Measurements from ENCODE around the gene LTB4R2.

The LTB4R2 gene

GRCh38 chr14:24309538-24310264 is at the start of gene LTB4R2:
Gene LTB4R2 (plus strand): TSS chr14:24310140. CDS start chr14:24310665, 525 bp downstream.
- no peak for DNase-seq

- no peak for DNase-seq
Measured at GRCh38 chr14:24260780-24261157, 49.2 kb upstream of the LTB4R2 start.

GRCh38 chr14:24261256-24261968 is 48.5 kb upstream of the LTB4R2 start:
- DNase-seq = no peak

- no peak for DNase-seq
Measured at GRCh38 chr14:24261969-24262327, 48.0 kb upstream of the LTB4R2 start.

GRCh38 chr14:24262821-24263733 is 46.9 kb upstream of the LTB4R2 start, which contains the start of gene TGM1:
Gene TGM1 (minus strand): TSS chr14:24263177. CDS start chr14:24262352, 825 bp downstream.
- DNase-seq = no peak

- no peak for DNase-seq
Measured at GRCh38 chr14:24263848-24264247, 46.1 kb upstream of the LTB4R2 start.

GRCh38 chr14:24264298-24264697 is 45.6 kb upstream of the LTB4R2 start:
- no peak for DNase-seq

GRCh38 chr14:24266344-24267244 is 43.3 kb upstream of the LTB4R2 start:
- DNase-seq = no peak

- DNase-seq = no peak
Measured at GRCh38 chr14:24267516-24267915, 42.4 kb upstream of the LTB4R2 start.

GRCh38 chr14:24268225-24268624 is 41.7 kb upstream of the LTB4R2 start:
- DNase-seq = no peak

- no peak for DNase-seq
Measured at GRCh38 chr14:24269368-24269767, 40.6 kb upstream of the LTB4R2 start.

- DNase-seq = no peak
Measured at GRCh38 chr14:24269910-24270536, 39.9 kb upstream of the LTB4R2 start.

- no peak for DNase-seq
Measured at GRCh38 chr14:24270537-24271133, 39.3 kb upstream of the LTB4R2 start.

GRCh38 chr14:24271134-24271833 is 38.7 kb upstream of the LTB4R2 start, which contains the start of gene RABGGTA:
Gene RABGGTA (minus strand): TSS chr14:24271597. CDS start chr14:24271115, 482 bp downstream.
- peak; percentile 92 for DNase-seq

- DNase-seq = no peak
Measured at GRCh38 chr14:24271834-24272263, 38.1 kb upstream of the LTB4R2 start.

- no peak for DNase-seq
Measured at GRCh38 chr14:24272467-24272866, 37.5 kb upstream of the LTB4R2 start.

GRCh38 chr14:24273422-24273998 is 36.4 kb upstream of the LTB4R2 start:
- DNase-seq = no peak

- DNase-seq = no peak
Measured at GRCh38 chr14:24274101-24274543, 35.8 kb upstream of the LTB4R2 start.

- no peak for DNase-seq
Measured at GRCh38 chr14:24277071-24277470, 32.9 kb upstream of the LTB4R2 start.

Data from NCI-H510A treated with DMSO at 0.1 percent for 48 hours (cell line).